Loucy (cell line): ENCODE data around the gene H19.

ENCODE experiments used
- CTCF ChIP-seq: fragments of 200-600 bp; sonication (generic); conservative IDR thresholded peaks from 2 replicates; pipeline ENCODE4 v1.5.1; 2014; ENCODE audit warnings: mild to moderate bottlenecking, antibody characterized with exemption, low read length
- EZH2phosphoT487 ChIP-seq: fragments of 200-600 bp; IDR thresholded peaks from 2 replicates; pipeline ENCODE4 v1.6.1; 2018; ENCODE audit warnings: antibody characterized with exemption, mild to moderate bottlenecking, moderate library complexity, borderline replicate concordance

GRCh38 chr11:1983601-1983961 is 14.1 kb downstream of the H19 start:
- TF ChIP-seq CTCF (no peak), EZH2phosphoT487 (no peak)
